Gastroesophageal sphincter (tissue), 4 donors: ENCODE data around the gene KCND2. TPM values are rescaled to one million over a fixed set of nuclear protein-coding genes. Genes with fewer than 3 reads are reported as not detected.
"Not testable (repeated sequence)": the region's sequence is repeated elsewhere in the genome, so short reads cannot be mapped to it uniquely, and the experiment has no call there.

ENCODE experiments used
- ATAC-seq: fragments of 150-250 bp; one replicate; pipeline ENCODE4 v1.9.1; 2016; ENCODE audit warnings: mild to moderate bottlenecking, moderate library complexity
- H3K27ac ChIP-seq, 4 donors: fragments of 200-600 bp; sonication (generic) in 3 of 4; 1 replicate in 3 of 4; 2 replicates in 1 of 4; pipeline ENCODE4 v1.5.1; 2016 to 2019
- H3K27me3 ChIP-seq: fragments of 200-600 bp; sonication (generic); one replicate; pipeline ENCODE4 v1.5.1; 2019
- H3K36me3 ChIP-seq, 2 donors: fragments of 200-600 bp; sonication (generic); one replicate each; pipeline ENCODE4 v1.5.1; 2019; ENCODE audit warnings: control low read depth in 1 of 2
- H3K4me1 ChIP-seq, 3 donors: fragments of 200-600 bp; sonication (generic); 1 replicate in 2 of 3; 2 replicates in 1 of 3; pipeline ENCODE4 v1.5.1; 2016 to 2019; ENCODE audit warnings: control low read depth in 2 of 3
- H3K4me3 ChIP-seq, 2 donors: fragments of 200-600 bp; sonication (generic); one replicate each; pipeline ENCODE4 v1.5.1; 2019; ENCODE audit warnings: mild to moderate bottlenecking in 1 of 2, moderate library complexity in 1 of 2
- H3K9me3 ChIP-seq, 3 donors: fragments of 200-600 bp; sonication (generic); one replicate each; pipeline ENCODE4 v1.5.1; 2017 to 2019; ENCODE audit warnings: control low read depth in 2 of 3
- EP300 ChIP-seq: sonication (generic); formaldehyde crosslinking; IDR thresholded peaks from one replicate; pipeline ENCODE4 v1.6.1; 2017; ENCODE audit warnings: antibody characterized with exemption, mild to moderate bottlenecking
- POLR2A ChIP-seq, 2 donors: fragments of 450-650 bp; IDR thresholded peaks; one replicate each; pipeline ENCODE4 v1.6.1; 2017; ENCODE audit warnings: antibody characterized with exemption in 2 of 2, mild to moderate bottlenecking in 2 of 2, moderate library complexity in 1 of 2
- POLR2AphosphoS5 ChIP-seq: sonication (generic); formaldehyde crosslinking; IDR thresholded peaks from one replicate; pipeline ENCODE4 v1.6.1; 2017; ENCODE audit warnings: antibody characterized with exemption
- WGBS, 2 donors: methylation state at CpG; one replicate each; pipeline ENCODE4 v1.1.5; 2018; ENCODE audit warnings: low coverage in 1 of 2; 5-methylcytosine and 5-hydroxymethylcytosine counted together
- total RNA-seq, 4 donors: library from RNA; depleted of rRNA; stranded (reverse); fragments of >200 nt; gene quantifications; one replicate each; pipeline ENCODE4 v1.1.0, GENCODE V29; 2016
- TF ChIP-seq, protein P1 (sequence below), 4 experiments: fragments of 200-600 bp in 2 of 4; fragments of 450-650 bp in 2 of 4; sonication (generic) in 1 of 4; IDR thresholded peaks; one replicate each; pipeline ENCODE4 v1.5.1; 2017 to 2019; ENCODE audit warnings: antibody characterized with exemption in 4 of 4, mild to moderate bottlenecking in 2 of 4, moderate library complexity in 2 of 4

The KCND2 gene
- total RNA-seq, 4 donors from 2014 or later, result 0.40 to 0.93 (median 0.66) TPM

DNA sequence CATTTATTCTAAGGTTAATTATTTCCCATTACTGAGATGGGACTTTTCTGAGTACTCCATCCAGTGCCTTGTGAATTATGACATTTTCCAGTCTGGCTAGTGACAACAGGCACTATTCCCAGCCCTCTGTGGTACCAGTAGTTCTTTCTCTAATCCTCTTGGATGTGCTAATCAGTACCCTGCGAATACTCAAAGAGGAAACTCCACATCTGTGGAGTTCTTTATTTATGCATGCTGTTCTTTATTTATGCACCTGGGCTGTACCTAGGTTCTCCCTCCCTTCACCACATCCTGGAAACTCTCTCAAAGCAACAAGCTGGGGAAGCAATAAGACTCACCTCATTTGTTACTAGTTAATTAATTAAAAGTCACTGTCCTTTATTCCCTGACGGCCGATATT, 501.5 kb downstream of the KCND2 start:
- H3K27me3 ChIP-seq, result no peaks in the 10 kb centered on the region
- no peaks in the 10 kb centered on the region for H3K9me3 ChIP-seq
- ATAC-seq, result no peak
- TF ChIP-seq, protein P1, sequence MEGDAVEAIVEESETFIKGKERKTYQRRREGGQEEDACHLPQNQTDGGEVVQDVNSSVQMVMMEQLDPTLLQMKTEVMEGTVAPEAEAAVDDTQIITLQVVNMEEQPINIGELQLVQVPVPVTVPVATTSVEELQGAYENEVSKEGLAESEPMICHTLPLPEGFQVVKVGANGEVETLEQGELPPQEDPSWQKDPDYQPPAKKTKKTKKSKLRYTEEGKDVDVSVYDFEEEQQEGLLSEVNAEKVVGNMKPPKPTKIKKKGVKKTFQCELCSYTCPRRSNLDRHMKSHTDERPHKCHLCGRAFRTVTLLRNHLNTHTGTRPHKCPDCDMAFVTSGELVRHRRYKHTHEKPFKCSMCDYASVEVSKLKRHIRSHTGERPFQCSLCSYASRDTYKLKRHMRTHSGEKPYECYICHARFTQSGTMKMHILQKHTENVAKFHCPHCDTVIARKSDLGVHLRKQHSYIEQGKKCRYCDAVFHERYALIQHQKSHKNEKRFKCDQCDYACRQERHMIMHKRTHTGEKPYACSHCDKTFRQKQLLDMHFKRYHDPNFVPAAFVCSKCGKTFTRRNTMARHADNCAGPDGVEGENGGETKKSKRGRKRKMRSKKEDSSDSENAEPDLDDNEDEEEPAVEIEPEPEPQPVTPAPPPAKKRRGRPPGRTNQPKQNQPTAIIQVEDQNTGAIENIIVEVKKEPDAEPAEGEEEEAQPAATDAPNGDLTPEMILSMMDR (IDR thresholded peaks at IDR 0.05), result no peak
- TF ChIP-seq POLR2A (IDR thresholded peaks at IDR 0.05) (no peak), POLR2AphosphoS5 (no peak), EP300 (no peak)
- H3K4me3 ChIP-seq, result no peak overlapping the region
- no peaks in the 10 kb centered on the region for H3K4me1 ChIP-seq
- 56 to 81% methylated on average over 1 to 3 of the region's 3 CpGs for WGBS, 2 donors
- no peaks in the 10 kb centered on the region for H3K36me3 ChIP-seq
- no peak overlapping the region for H3K27ac ChIP-seq

- H3K4me3 ChIP-seq, result no peak overlapping the region
- no peak overlapping the region for H3K27ac ChIP-seq
- no peaks in the 10 kb centered on the region for H3K4me1 ChIP-seq
- ATAC-seq, result no peak
- no peak for TF ChIP-seq POLR2A (IDR thresholded peaks at IDR 0.05)
- TF ChIP-seq, protein P1 (IDR thresholded peaks at IDR 0.05), result no peak
- no peak for TF ChIP-seq EP300
- no peak for TF ChIP-seq POLR2AphosphoS5
- H3K36me3 ChIP-seq, result no peaks in the 10 kb centered on the region
- no peaks in the 10 kb centered on the region for H3K27me3 ChIP-seq
- H3K9me3 ChIP-seq, result no peaks in the 10 kb centered on the region
Measured at GRCh38 chr7:120775755-120776154, 502.8 kb downstream of the KCND2 start.

DNA sequence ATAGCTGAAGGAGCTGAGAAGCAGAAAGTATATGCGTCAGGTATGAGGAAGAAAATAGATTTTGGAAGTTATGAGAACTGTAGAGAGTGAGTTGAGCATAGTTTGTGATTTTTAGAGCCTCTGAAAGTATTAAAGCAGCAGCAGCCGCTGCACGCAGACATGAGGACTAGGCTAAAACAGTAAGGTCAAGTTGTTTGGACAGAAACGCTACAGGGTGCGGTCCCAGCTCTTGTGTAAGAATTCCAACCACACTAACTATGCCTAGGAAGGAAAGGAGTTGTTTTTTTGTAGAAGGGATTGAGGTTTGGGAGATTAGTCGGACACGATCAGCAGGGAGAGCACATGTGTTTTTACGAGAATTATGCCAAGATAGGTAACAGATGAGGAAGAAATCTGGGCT, 506.1 kb downstream of the KCND2 start:
- not testable (repeated sequence) for ATAC-seq, H3K36me3 ChIP-seq, H3K27me3 ChIP-seq, H3K9me3 ChIP-seq, H3K27ac ChIP-seq, H3K4me3 ChIP-seq, H3K4me1 ChIP-seq
- WGBS, 2 donors, result 72 to 91% methylated on average over 8 of the region's 8 CpGs

- not testable (repeated sequence) for ATAC-seq, H3K4me3 ChIP-seq, H3K4me1 ChIP-seq, H3K36me3 ChIP-seq, H3K9me3 ChIP-seq, H3K27me3 ChIP-seq, H3K27ac ChIP-seq
- 67 to 89% methylated on average over 1 to 6 of the region's 7 CpGs for WGBS, 2 donors
Measured at GRCh38 chr7:120780451-120780850, 507.5 kb downstream of the KCND2 start.

DNA sequence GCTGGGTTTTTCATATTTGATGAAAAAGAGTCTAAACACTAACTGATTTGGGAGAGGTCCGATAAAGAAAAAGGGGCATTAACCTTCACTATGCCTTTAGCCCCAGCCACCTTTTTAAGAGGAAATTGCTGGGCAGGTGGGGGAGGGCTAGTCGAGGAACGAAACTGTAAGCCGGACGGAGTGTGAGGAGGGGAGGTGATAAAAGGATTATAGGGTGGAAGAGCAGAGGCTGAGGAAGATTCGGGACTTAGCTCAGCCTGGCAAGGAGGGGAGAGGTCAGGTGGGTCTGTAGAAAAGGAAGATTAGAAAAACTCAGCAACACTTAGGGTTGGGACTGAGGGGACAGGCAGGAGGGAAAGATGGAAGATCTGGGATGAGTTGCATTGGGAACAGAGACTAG, 508.0 kb downstream of the KCND2 start:
- Histone ChIP-seq H3K9me3 (no peaks in the 10 kb centered on the region), H3K4me1 (no peaks in the 10 kb centered on the region), H3K27ac (no peak overlapping the region), H3K27me3 (no peaks in the 10 kb centered on the region), H3K36me3 (no peaks in the 10 kb centered on the region), H3K4me3 (no peak overlapping the region)
- ATAC-seq, result no peak
- WGBS, 2 donors, result 78 to 82% methylated on average over 5 to 6 of the region's 6 CpGs
- TF ChIP-seq POLR2AphosphoS5 (no peak), EP300 (no peak), POLR2A (IDR thresholded peaks at IDR 0.05) (no peak)
- TF ChIP-seq, protein P1 (IDR thresholded peaks at IDR 0.05), result no peak

GRCh38 chr7:120781924-120782323, 508.9 kb downstream of the KCND2 start:
- not testable (repeated sequence) for H3K9me3 ChIP-seq, H3K4me1 ChIP-seq, H3K27ac ChIP-seq, H3K4me3 ChIP-seq, ATAC-seq, H3K36me3 ChIP-seq, H3K27me3 ChIP-seq
- 93% methylated on average over 10 of the region's 10 CpGs; no CpG with 5 or more reads in 1 of the 2 donors for WGBS, 2 donors

- no peak overlapping the region for H3K27ac ChIP-seq
- no peaks in the 10 kb centered on the region for H3K9me3 ChIP-seq
- no peak for ATAC-seq
- H3K4me3 ChIP-seq, result no peak overlapping the region
- H3K27me3 ChIP-seq, result no peaks in the 10 kb centered on the region
- no peaks in the 10 kb centered on the region for H3K4me1 ChIP-seq
- WGBS, 2 donors, result 93 to 95% methylated on average over 4 to 6 of the region's 6 CpGs
- no peaks in the 10 kb centered on the region for H3K36me3 ChIP-seq
- TF ChIP-seq POLR2A (IDR thresholded peaks at IDR 0.05) (no peak), POLR2AphosphoS5 (no peak), EP300 (no peak)
- TF ChIP-seq, protein P1 (IDR thresholded peaks at IDR 0.05), result no peak
Measured at GRCh38 chr7:120783273-120783672, 510.3 kb downstream of the KCND2 start.
